ENCODE measurements around the gene COX6B2. TPM values are rescaled to one million over a fixed set of nuclear protein-coding genes. Genes with fewer than 3 reads are reported as not detected.
A peak's percentile ranks its signal among the peaks of the same experiment; 100 is the strongest.

COX6B2 gene
- total RNA-seq, 1 donor from 2014 or later: 0.26 TPM

GRCh38 chr19:55387736-55388497 is 33.4 kb upstream of the COX6B2 start:
- peak overlapping the region; percentile 99 for H3K4me3 Mint-ChIP-seq
- no peaks in the 10 kb centered on the region for H3K9me3 Mint-ChIP-seq
- peaks cover 49% of the 10 kb centered on the region for H3K36me3 Mint-ChIP-seq (ENCODE audit: low read depth)
- H3K4me1 Mint-ChIP-seq (ENCODE audit: low read depth): peaks cover 35% of the 10 kb centered on the region
- intact Hi-C loops (cut with micrococcal nuclease): no loop called here
- H3K27me3 Mint-ChIP-seq (ENCODE audit: insufficient read depth): no peaks in the 10 kb centered on the region
- DNase-seq (ENCODE audit: low spot score): no peak
- no peak overlapping the region for H3K27ac Mint-ChIP-seq

- DNase-seq (ENCODE audit: low spot score): no peak
- Mint-ChIP-seq H3K4me1 (ENCODE audit: low read depth) (peaks cover 45% of the 10 kb centered on the region), H3K9me3 (no peaks in the 10 kb centered on the region), H3K27me3 (ENCODE audit: insufficient read depth) (no peaks in the 10 kb centered on the region), H3K27ac (peak overlapping the region; percentile 96), H3K4me3 (peak overlapping the region; percentile 99), H3K36me3 (ENCODE audit: low read depth) (peaks cover 46% of the 10 kb centered on the region)
- intact Hi-C loops (cut with micrococcal nuclease): no loop called here
Measured at GRCh38 chr19:55386493-55386971, 32.0 kb upstream of the COX6B2 start.

GRCh38 chr19:55385724-55386492 is 31.4 kb upstream of the COX6B2 start, which contains the start of gene RPL28:
Gene RPL28, plus strand, starts transcription at chr19:55385932. Its CDS starts 426 bp downstream, at chr19:55386358.
- H3K4me3 Mint-ChIP-seq: peak within 1 kb of the TSS; percentile 99
- H3K9me3 Mint-ChIP-seq: no peaks in the 10 kb centered on the region
- DNase-seq (ENCODE audit: low spot score): peak; percentile 99
- H3K27me3 Mint-ChIP-seq (ENCODE audit: insufficient read depth): no peaks in the 10 kb centered on the region
- H3K4me1 Mint-ChIP-seq (ENCODE audit: low read depth): peaks cover 43% of the 10 kb centered on the region
- intact Hi-C loops (cut with micrococcal nuclease): loop anchor here (1.0 kb wide), 10 partner anchors 22 to 323 kb away; partner anchors contain the start of genes COX6B2, HSPBP1, KMT5C and PPP1R12C
- peak within 1 kb of the TSS; percentile 96 for H3K27ac Mint-ChIP-seq
- peaks cover 44% of the 10 kb centered on the region for H3K36me3 Mint-ChIP-seq (ENCODE audit: low read depth)

GRCh38 chr19:55384920-55385723 is 30.6 kb upstream of the COX6B2 start:
- peak overlapping the region; percentile 96 for H3K27ac Mint-ChIP-seq
- DNase-seq (ENCODE audit: low spot score): peak; percentile 93
- H3K4me1 Mint-ChIP-seq (ENCODE audit: low read depth): peaks cover 39% of the 10 kb centered on the region
- intact Hi-C loops (cut with micrococcal nuclease): loop anchor here (1.0 kb wide), 10 partner anchors 23 to 322 kb away; partner anchors contain the start of genes COX6B2, HSPBP1, KMT5C and PPP1R12C
- H3K36me3 Mint-ChIP-seq (ENCODE audit: low read depth): peaks cover 36% of the 10 kb centered on the region
- no peaks in the 10 kb centered on the region for H3K9me3 Mint-ChIP-seq
- H3K27me3 Mint-ChIP-seq (ENCODE audit: insufficient read depth): no peaks in the 10 kb centered on the region
- H3K4me3 Mint-ChIP-seq: peak overlapping the region; percentile 99

GRCh38 chr19:55384131-55384919 is 29.8 kb upstream of the COX6B2 start, which contains the start of gene TMEM238:
Gene TMEM238, minus strand, starts transcription at chr19:55384292. Its CDS starts 33 bp downstream, at chr19:55384259.
- H3K27ac Mint-ChIP-seq: peak within 1 kb of the TSS; percentile 96
- H3K36me3 Mint-ChIP-seq (ENCODE audit: low read depth): peaks cover 29% of the 10 kb centered on the region
- intact Hi-C loops (cut with micrococcal nuclease): no loop called here
- H3K27me3 Mint-ChIP-seq (ENCODE audit: insufficient read depth): no peaks in the 10 kb centered on the region
- H3K4me3 Mint-ChIP-seq: peak within 1 kb of the TSS; percentile 99
- peaks cover 34% of the 10 kb centered on the region for H3K4me1 Mint-ChIP-seq (ENCODE audit: low read depth)
- no peaks in the 10 kb centered on the region for H3K9me3 Mint-ChIP-seq
- peak; percentile 34 for DNase-seq (ENCODE audit: low spot score)

- Mint-ChIP-seq H3K27ac (peak overlapping the region; percentile 92), H3K4me3 (peak overlapping the region; percentile 92), H3K9me3 (no peaks in the 10 kb centered on the region), H3K36me3 (ENCODE audit: low read depth) (peaks cover 28% of the 10 kb centered on the region), H3K27me3 (ENCODE audit: insufficient read depth) (no peaks in the 10 kb centered on the region), H3K4me1 (ENCODE audit: low read depth) (peaks cover 27% of the 10 kb centered on the region)
- peak; percentile 38 for DNase-seq (ENCODE audit: low spot score)
- intact Hi-C loops (cut with micrococcal nuclease): no loop called here
Measured at GRCh38 chr19:55383279-55384130, 29.0 kb upstream of the COX6B2 start.

- Mint-ChIP-seq H3K27me3 (ENCODE audit: insufficient read depth) (no peaks in the 10 kb centered on the region), H3K4me1 (ENCODE audit: low read depth) (peaks cover 23% of the 10 kb centered on the region), H3K9me3 (no peaks in the 10 kb centered on the region), H3K36me3 (ENCODE audit: low read depth) (peaks cover 21% of the 10 kb centered on the region), H3K4me3 (peak overlapping the region; percentile 92), H3K27ac (peak overlapping the region; percentile 92)
- intact Hi-C loops (cut with micrococcal nuclease): no loop called here
- no peak for DNase-seq (ENCODE audit: low spot score)
Measured at GRCh38 chr19:55382522-55383054, 28.1 kb upstream of the COX6B2 start.

GRCh38 chr19:55382013-55382412 is 27.5 kb upstream of the COX6B2 start:
- intact Hi-C loops (cut with micrococcal nuclease): no loop called here
- Mint-ChIP-seq H3K4me1 (ENCODE audit: low read depth) (peaks cover 18% of the 10 kb centered on the region), H3K4me3 (peak overlapping the region; percentile 92), H3K36me3 (ENCODE audit: low read depth) (peaks cover 15% of the 10 kb centered on the region), H3K27me3 (ENCODE audit: insufficient read depth) (no peaks in the 10 kb centered on the region), H3K27ac (peak overlapping the region; percentile 60), H3K9me3 (no peaks in the 10 kb centered on the region)
- DNase-seq (ENCODE audit: low spot score): no peak

GRCh38 chr19:55379174-55379573 is 24.7 kb upstream of the COX6B2 start:
- Mint-ChIP-seq H3K9me3 (no peaks in the 10 kb centered on the region), H3K4me3 (no peak overlapping the region), H3K36me3 (ENCODE audit: low read depth) (peaks cover 4% of the 10 kb centered on the region), H3K4me1 (ENCODE audit: low read depth) (peaks cover 10% of the 10 kb centered on the region), H3K27ac (no peak overlapping the region), H3K27me3 (ENCODE audit: insufficient read depth) (peaks cover 6% of the 10 kb centered on the region)
- no peak for DNase-seq (ENCODE audit: low spot score)
- intact Hi-C loops (cut with micrococcal nuclease): no loop called here

GRCh38 chr19:55377356-55378131 is 23.0 kb upstream of the COX6B2 start:
- Mint-ChIP-seq H3K27me3 (ENCODE audit: insufficient read depth) (peaks cover 12% of the 10 kb centered on the region), H3K4me1 (ENCODE audit: low read depth) (peaks cover 8% of the 10 kb centered on the region), H3K4me3 (no peak overlapping the region), H3K9me3 (no peaks in the 10 kb centered on the region), H3K36me3 (ENCODE audit: low read depth) (peaks cover 3% of the 10 kb centered on the region), H3K27ac (no peak overlapping the region)
- no peak for DNase-seq (ENCODE audit: low spot score)
- intact Hi-C loops (cut with micrococcal nuclease): no loop called here
